GM18519 (cell line): Measurements from ENCODE around the gene ZNF219.
A peak's percentile ranks its signal among the peaks of the same experiment; 100 is the strongest.

Experiments
- ATAC-seq: cut with Tn5 transposase; IDR thresholded peaks from one replicate; pipeline ENCODE4 v1.9.1; 2021; ENCODE audit warnings: mild to moderate bottlenecking, moderate library complexity; ENCODE audit not compliant: unreplicated experiment, low FRiP score

The ZNF219 gene

DNA sequence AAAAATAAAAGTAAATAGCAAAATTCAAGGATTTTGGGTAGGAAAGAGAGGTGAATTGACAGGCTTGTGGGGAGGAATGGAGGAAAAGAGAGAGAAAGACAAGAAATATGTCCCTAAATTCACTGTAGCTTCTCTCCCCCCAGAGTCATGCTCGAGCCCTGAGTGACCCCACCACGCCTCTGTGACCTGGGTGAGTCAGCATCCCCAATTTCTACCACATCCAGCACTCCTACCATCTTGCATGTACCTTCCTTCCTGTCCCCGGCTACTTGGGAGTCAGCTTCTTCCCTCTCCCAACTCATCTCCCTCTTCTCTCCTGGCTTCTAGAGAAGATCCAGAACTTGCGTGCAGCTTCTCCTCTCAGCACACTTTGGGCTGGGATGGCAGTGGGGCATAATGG lies 9.8 kb downstream of the ZNF219 start:
- ATAC-seq = no peak

DNA sequence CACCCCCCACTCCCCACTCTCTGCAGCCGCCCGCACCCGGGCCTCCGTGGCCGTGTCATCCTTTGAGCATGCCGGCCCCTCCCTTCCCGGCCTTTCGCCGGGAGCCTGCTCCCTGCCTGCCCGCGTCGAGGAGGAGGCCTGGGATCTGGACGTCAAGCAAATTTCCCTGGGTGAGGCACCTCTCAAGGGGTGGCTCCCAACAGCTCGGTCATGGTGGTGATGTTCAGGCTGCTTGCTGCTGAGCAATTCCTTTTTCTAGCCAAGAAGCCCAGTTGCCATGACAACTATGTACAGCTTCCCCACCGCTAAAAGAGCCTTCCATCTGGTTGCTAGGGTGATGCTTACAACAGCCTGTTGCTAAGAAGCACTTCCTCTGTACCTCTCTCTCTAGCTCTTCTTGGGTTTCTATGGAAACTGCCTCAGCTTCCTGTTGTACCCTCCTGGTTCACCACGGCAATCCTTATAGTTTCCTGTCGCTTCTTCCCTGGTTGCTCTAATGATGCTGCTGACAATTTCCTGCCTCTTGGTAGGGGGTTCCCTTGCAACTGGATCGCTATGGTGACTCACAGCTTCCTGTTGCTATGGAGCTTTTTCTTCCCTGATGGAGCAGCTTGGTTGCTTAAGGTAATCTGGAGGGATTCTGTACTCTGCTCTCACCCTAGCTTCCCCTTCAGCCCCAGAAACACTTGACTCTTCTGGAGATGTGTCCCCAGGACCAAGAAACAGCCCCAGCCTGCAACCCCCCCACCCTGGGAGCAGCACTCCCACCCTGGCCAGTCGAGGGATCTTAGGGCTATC lies 11.0 kb downstream of the ZNF219 start:
- ATAC-seq = peak; percentile 80

DNA sequence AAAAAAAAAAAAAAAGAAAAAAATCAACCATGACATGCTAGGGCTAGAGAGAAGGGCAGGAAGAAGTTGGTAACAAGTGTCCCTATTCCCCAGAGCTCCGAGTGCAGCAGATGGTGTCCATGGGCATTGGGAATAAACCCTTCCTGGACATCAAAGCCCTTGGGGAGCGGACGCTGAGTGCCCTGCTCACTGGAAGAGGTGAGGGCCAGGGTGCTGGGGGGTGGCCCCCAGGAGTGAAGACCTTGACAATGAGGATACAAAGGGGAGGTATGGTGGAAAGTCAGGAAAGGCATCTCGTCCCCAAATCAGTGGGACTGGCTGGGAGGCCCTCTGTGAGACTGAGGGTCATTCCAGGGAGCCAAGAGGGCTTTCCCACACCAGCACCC lies 11.6 kb downstream of the ZNF219 start:
- ATAC-seq = no peak

DNA sequence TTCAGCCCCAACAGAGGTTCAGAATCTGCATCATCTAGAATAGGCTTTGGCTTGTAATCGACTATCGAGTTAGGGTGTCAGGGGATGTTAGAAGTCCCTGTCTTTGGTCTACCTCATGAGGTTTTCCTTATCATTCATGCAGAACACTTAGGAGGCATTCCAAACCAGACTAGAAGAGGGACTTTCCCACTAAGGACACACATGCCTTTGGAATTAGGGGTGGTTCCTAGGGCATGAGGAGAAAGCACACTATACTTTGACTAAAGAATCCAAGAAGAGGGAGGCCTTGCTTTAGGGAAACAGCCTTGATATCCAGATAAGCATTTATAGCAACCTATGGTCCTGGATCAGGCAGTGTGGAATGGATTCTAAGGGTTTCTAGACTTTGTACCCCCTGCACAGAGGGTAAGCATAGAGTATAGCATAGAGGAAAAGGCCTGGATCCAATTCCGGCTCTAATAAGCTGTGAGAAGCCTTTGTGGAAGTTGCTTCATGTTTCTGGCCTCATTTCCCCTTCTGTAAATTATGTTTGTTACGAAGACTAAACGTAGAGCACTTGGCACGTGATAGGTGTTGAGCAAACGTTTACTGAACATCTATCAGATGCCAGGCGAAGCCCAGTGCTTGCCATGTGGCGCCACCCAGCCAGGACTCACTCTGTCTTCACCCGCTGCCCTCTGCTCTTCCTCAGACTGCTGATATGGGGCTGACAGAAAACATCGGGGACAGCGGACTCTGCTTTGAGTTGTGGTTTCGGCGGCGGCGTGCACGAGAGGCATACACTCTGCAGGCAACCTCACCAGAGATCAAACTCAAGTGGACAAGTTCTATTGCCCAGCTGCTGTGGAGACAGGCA lies 13.2 kb downstream of the ZNF219 start:
- no peak for ATAC-seq

DNA sequence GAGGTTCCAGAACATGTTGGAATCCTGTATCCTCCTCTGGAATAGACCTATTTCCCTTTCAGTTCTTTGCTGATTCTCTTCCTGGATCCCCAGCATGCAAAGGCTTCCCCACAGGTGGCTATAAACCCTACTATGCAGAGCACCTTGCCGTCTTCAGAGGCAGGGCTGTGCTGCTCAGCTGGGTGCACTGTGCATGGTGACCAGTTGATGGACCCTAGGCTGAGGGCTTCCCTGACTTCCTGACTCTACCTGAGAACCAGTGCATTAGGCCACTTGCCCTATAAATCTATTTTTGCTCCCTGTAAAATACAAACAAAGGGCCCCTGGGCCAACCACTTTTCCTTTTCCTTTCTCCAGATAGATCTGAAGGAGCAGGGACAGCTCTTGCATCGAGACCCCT lies 14.1 kb downstream of the ZNF219 start:
- no peak for ATAC-seq

DNA sequence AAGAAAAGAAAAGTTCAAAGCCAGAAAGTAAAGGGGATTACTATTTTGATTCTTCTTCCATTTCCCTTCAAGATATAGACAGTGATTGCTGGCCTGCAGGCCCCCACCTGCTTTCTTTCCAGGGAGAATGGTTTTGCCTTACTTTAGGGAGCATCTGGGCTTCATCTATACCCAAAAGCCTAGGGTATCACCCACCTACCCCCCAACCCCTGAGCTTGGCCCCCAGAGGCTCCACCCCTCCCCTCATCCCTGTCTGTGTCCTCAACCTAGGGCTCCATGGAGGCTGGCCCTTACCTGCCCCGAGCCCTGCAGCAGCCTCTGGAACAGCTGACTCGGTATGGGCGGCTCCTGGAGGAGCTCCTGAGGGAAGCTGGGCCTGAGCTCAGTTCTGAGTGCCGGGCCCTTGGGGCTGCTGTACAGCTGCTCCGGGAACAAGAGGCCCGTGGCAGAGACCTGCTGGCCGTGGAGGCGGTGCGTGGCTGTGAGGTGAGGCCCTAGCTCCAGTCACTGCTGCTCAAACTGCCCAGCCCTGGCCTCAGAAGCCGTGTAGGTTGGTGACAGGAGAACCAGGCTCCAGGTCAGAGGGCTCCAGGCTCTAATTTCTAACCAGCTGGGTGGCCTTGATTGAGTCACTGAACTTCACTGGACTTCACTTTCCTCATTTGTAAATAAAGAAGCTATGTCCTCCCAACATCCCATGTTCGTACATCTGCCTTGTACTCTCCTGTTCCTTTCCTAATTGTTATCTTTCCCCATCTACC lies 14.7 kb downstream of the ZNF219 start:
- no peak for ATAC-seq

DNA sequence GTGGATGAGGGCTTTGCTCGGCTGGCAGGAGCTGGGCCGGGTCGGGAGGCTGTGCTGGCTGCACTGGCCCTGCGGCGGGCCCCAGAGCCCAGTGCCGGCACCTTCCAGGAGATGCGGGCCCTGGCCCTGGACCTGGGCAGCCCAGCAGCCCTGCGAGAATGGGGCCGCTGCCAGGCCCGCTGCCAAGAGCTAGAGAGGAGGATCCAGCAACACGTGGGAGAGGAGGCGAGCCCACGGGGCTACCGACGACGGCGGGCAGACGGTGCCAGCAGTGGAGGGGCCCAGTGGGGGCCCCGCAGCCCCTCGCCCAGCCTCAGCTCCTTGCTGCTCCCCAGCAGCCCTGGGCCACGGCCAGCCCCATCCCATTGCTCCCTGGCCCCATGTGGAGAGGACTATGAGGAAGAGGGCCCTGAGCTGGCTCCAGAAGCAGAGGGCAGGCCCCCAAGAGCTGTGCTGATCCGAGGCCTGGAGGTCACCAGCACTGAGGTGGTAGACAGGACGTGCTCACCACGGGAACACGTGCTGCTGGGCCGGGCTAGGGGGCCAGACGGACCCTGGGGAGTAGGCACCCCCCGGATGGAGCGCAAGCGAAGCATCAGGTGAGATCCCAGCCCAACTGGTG lies 16.8 kb downstream of the ZNF219 start:
- ATAC-seq = no peak

DNA sequence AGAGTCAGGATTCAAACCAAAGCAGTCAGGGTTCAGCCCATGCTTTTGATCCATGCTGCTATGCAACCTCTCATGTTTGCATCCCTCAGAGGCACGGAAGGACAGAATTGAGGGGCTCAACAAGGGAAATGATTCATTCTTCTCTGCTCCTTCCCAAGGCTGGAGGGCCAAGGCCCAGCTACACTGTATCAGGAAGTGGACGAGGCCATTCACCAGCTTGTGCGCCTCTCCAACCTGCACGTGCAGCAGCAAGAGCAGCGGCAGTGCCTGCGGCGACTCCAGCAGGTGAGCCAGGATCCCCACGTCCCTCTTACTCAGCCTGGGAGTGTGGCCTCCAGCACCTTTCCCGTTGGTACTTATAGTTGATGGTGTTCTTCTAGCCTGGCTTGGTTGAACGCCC lies 19.7 kb downstream of the ZNF219 start:
- no peak for ATAC-seq

DNA sequence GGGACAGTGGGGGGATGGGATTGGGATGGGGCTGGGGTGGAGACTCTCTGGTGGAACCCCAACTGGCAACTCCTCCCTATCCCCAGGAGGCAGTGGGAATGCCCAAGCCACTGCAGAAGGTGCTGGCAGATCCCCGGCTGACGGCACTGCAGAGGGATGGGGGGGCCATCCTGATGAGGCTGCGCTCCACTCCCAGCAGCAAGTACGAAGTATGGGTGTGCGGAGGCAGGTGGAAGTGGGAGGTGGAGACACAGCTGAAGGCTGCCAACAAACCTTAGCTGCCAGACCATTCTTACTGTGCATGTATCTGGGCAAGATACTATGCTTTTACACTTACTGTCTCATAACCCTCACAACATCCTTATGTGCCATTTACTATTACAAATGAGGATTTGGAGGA lies 20.2 kb downstream of the ZNF219 start:
- ATAC-seq = no peak

DNA sequence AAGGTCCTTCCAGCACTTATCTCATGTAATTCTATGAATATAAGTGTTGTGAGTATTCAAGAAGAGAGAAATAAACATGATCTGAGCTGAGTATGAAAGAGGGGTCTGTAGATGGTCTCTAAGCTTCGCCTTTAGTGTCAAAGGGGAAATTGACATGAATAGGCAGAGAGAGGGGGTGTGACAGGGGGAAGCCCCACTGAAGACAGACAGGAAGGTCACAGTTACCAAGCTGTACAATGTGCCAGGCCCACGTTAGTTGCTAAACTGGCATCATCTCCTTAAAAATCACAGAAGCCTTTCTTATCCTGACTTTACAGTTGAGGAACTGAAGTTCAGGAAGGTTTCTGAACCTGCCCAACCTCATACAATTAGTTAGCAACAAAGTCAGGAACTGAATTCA lies 20.8 kb downstream of the ZNF219 start:
- ATAC-seq = no peak

DNA sequence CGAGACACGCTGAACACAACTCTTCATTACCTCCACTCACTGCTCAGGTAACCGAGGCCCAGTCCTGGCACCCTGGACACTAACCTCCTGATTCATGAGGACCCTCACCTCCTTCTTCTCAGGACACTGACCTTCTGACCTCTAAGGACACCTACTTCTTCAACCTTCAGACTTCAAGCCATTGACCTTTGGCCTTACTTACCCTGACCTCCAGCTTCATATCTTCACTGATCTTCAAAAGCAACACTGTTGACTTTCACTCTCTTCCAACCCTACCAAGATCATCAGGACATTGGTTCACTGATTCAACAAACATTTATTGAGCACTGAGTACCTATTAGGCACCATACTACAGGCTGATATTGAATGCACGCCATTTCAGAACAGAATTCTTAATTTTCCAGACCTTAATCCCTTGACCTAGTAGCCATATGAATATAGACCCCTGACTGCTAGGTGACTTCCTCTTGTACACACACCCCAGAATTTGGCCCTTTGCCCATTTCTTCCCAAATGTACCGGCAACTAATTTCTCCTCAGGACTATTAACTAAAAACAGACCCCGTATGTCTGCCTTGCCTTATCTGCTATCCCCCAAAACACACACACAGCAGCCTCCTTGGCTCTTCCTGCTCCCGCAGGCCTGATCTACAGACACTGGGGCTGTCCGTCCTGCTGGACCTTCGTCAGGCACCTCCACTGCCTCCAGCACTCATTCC lies 22.6 kb downstream of the ZNF219 start:
- no peak for ATAC-seq

DNA sequence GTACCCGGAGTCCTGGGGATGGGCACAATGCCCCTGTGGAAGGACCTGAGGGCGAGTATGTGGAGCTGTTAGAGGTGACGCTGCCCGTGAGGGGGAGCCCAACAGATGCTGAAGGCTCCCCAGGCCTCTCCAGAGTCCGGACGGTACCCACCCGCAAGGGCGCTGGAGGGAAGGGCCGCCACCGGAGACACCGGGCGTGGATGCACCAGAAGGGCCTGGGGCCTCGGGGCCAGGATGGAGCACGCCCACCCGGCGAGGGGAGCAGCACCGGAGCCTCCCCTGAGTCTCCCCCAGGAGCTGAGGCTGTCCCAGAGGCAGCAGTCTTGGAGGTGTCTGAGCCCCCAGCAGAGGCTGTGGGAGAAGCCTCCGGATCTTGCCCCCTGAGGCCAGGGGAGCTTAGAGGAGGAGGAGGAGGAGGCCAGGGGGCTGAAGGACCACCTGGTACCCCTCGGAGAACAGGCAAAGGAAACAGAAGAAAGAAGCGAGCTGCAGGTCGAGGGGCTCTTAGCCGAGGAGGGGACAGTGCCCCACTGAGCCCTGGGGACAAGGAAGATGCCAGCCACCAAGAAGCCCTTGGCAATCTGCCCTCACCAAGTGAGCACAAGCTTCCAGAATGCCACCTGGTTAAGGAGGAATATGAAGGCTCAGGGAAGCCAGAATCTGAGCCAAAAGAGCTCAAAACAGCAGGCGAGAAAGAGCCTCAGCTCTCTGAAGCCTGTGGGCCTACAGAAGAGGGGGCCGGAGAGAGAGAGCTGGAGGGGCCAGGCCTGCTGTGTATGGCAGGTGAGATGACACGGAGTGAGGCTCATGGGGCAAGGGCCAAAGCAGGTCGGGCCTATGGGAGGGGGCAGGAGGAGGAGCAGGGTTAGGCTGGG lies 23.8 kb downstream of the ZNF219 start:
- ATAC-seq = no peak

DNA sequence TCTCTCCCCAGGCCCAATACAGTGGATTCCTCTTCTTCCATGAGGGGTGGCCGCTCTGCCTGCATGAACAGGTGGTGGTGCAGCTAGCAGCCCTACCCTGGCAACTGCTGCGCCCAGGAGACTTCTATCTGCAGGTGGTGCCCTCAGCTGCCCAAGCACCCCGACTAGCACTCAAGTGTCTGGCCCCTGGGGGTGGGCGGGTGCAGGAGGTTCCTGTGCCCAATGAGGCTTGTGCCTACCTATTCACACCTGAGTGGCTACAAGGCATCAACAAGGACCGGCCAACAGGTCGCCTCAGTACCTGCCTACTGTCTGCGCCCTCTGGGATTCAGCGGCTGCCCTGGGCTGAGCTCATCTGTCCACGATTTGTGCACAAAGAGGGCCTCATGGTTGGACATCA lies 24.5 kb downstream of the ZNF219 start:
- ATAC-seq = no peak

DNA sequence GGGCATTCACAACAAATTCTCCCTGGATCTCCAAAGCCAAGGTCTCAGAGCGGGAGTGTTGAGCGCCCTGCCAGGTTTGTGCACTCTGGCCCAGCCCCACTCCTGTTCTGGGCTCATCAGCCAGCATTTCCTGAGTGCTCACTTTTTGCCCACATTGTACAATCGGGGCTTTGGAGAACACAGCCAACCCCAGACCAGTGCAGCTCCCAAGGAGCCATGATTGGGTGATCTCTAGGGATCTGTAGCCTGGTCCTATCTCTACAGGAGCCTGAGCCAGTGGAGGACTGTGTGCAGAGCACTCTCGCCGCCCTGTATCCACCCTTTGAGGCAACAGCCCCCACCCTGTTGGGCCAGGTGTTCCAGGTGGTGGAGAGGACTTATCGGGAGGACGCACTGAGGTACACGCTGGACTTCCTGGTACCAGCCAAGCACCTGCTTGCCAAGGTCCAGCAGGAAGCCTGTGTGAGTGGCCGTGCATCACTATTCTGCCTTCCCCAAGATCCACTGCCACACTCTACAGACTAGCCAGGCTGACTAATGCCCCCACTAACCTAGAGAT lies 25.6 kb downstream of the ZNF219 start:
- no peak for ATAC-seq

DNA sequence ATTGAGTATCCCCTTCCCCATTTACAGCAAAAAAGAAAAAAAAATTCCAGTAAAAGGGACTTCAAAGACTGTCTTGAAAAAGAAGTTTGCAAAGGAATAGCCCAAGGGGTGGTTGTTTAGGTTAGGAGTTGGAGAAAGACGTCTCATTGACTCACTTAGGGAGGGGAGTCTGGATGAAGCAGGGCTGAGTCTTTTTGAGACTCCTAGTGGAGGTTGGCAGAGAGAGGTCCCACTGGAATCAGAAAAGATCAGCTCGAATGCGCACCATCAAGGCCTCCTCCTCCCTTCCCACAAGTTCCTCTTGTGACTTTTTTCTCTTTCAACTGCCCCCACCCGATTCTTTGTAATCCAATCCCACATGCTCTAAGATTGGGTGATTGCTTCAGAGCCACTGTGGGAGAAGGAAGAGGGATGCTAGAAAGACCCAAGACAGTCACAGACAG lies 26.4 kb downstream of the ZNF219 start:
- no peak for ATAC-seq

DNA sequence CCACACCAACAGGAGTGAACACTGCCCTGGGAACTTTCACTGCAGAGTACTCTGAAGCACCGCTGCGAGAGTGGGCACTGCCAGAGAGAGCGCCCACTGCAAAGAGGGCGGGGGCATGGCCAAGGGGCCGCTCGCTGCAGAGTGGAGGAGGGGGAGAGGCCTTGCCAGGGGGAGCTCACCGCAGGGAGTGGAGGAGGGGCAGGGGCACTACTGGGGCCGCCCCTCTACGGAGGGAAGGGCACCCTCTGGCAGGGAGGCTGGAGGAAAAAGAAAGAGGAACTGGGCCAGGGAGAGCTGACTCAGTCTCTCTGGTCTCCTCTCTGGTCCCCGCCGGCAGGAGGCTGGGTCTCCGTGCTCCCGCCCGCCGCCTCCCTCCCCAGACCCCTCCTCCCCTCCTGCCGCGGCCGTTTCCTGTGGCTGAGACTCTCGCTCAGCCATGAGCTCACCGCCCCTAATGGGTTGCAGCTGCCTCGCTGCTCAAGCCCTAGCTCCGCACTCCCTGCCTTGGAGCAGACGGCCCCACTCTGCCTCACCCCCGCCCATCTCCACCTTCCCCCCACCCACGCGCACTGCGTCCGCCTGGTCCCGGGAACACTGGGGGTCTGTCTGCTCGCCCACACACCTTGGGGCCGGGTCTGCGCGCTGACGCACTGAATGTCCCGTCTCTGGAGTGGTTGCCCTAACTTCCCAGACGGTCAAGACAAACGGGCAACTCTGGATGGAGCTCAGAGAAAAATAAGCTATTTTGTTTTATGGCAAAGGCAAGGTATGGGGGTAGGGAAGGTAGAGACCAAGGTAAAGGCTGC lies 27.0 kb downstream of the ZNF219 start:
- peak; percentile 56 for ATAC-seq

DNA sequence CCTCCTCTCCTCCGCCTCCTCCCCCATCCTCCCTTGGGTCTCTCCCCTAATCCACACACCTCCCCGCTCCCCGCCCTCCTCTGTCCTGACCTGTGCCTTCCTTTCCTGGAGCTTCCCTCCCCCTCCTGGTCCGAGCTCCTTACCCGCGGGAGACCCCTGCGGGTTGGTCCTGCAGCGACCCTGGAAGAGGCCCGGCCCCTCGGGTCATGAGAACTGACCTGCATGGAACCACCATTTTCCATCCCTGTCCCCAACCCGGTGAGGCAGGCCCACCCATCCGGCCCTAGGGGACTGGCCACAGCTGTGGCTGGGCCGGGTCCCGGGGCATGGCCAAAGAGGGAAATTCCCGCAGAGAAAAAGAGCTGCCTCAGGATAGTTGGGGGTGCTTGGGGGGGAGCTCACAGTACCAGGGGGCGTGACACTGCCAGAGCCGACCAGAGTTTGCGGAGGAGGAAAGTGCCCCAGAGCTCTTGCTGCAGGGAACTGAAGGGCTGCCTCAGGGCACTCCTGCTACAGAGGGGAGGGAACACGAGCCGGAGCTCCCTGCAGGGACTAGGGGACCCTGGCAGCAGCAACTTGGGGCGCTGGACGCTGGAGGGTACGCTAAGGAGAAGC lies 27.7 kb downstream of the ZNF219 start:
- no peak for ATAC-seq
